Left cardiac atrium (tissue), 4 donors: ENCODE results near the gene MEF2A. TPM values are rescaled to one million over a fixed set of nuclear protein-coding genes. Genes with fewer than 3 reads are reported as not detected.
"Not testable (repeated sequence)": the region's sequence is repeated elsewhere in the genome, so short reads cannot be mapped to it uniquely, and the experiment has no call there.

Source experiments
- ATAC-seq, 2 donors: fragments of 200-7000 bp; cut with Tn5 transposase; one replicate each; pipeline ENCODE4 v1.9.1; 2020; ENCODE audit warnings: mild to moderate bottlenecking in 2 of 2, moderate library complexity in 2 of 2
- DNase-seq: peaks from one replicate; pipeline ENCODE4 v3.0.0-alpha.2; 2020
- intact Hi-C, 2 donors: fragments of 100-400 bp; cut with DNase I; formaldehyde crosslinking; loops; one replicate each; pipeline versions ENCODE4 v1.14.1 to v1.15.1; 2022 to 2023
- total RNA-seq, 2 donors: library from RNA; stranded (reverse); fragmentation: NEBNext Ultra II Directional; extraction: Animal tissue kit (Norgen Biotek cat#: 25700); gene quantifications; one replicate each; pipeline ENCODE4 v1.2.1, GENCODE V29; 2021
- donor health status: DM: no; HTN: yes; CAD: no.
- donor health status: DM: no; HTN: yes; CAD: no; lungs with severe emphysema.
- donor health status: DM: yes; HTN: yes; CAD: no.
- donor health status: Dilated cardiomyopathy.

MEF2A gene
- total RNA-seq, 2 donors from 2014 or later: 96.0 to 145 TPM

GRCh38 chr15:99631255-99631654 is 65.5 kb downstream of the MEF2A start:
- peak; percentile 62 to 65 for ATAC-seq
- intact Hi-C loops: no loop called here
- no peak for DNase-seq

GRCh38 chr15:99632521-99632920 is 66.7 kb downstream of the MEF2A start:
- DNase-seq (no peak), ATAC-seq (no peak)

GRCh38 chr15:99633655-99634054 is 67.9 kb downstream of the MEF2A start:
- ATAC-seq (no peak), DNase-seq (no peak)
- intact Hi-C loops: no loop called here

More at GRCh38 chr15:99632521-99632920, 66.7 kb downstream of the MEF2A start:
- intact Hi-C loops: no loop called here

- ATAC-seq (peak; percentile 40 to 60), DNase-seq (no peak)
- intact Hi-C loops: no loop called here
These were observed 68.8 kb downstream of the MEF2A start for GRCh38 chr15:99634576-99634975.

- DNase-seq (no peak), ATAC-seq (no peak)
- intact Hi-C loops: no loop called here
These were observed 69.4 kb downstream of the MEF2A start for GRCh38 chr15:99635145-99635544.

- DNase-seq (no peak), ATAC-seq (no peak)
- intact Hi-C loops: no loop called here
These were observed 70.0 kb downstream of the MEF2A start for GRCh38 chr15:99635794-99636193.

GRCh38 chr15:99644913-99645542 is 79.2 kb downstream of the MEF2A start:
- no peak for DNase-seq
- ATAC-seq: peak in 1 of 2 donors; percentile 52
- intact Hi-C loops: no loop called here

GRCh38 chr15:99645543-99645935 is 79.8 kb downstream of the MEF2A start:
- intact Hi-C loops: no loop called here
- DNase-seq (no peak), ATAC-seq (no peak)

GRCh38 chr15:99645951-99646350 is 80.2 kb downstream of the MEF2A start:
- intact Hi-C loops: no loop called here
- no peak for DNase-seq
- ATAC-seq: no peak

- DNase-seq: no peak
- intact Hi-C loops: no loop called here
- ATAC-seq: peak in 1 of 2 donors; percentile 72
These were observed 85.4 kb downstream of the MEF2A start for GRCh38 chr15:99651023-99651807.

- no peak for DNase-seq
- no peak for ATAC-seq
- intact Hi-C loops: no loop called here
These were observed 90.4 kb downstream of the MEF2A start for GRCh38 chr15:99656205-99656604.

GRCh38 chr15:99657996-99658395 is 92.2 kb downstream of the MEF2A start:
- ATAC-seq (no peak), DNase-seq (no peak)
- intact Hi-C loops: no loop called here

- intact Hi-C loops: no loop called here
- DNase-seq (no peak), ATAC-seq (no peak)
These were observed 97.1 kb downstream of the MEF2A start for GRCh38 chr15:99662903-99663302.

- ATAC-seq, DNase-seq, intact Hi-C loops: not testable (repeated sequence)
These were observed 100.3 kb downstream of the MEF2A start for GRCh38 chr15:99666073-99666472.

- no peak for DNase-seq
- intact Hi-C loops: no loop called here
- peak in 1 of 2 donors; percentile 49 for ATAC-seq
These were observed 102.9 kb downstream of the MEF2A start for GRCh38 chr15:99668533-99669182.

GRCh38 chr15:99669250-99669649 is 103.5 kb downstream of the MEF2A start:
- intact Hi-C loops: no loop called here
- no peak for DNase-seq
- ATAC-seq: peak; percentile 71

- no peak for ATAC-seq
- intact Hi-C loops: no loop called here
- no peak for DNase-seq
These were observed 106.3 kb downstream of the MEF2A start for GRCh38 chr15:99671926-99672635.

- ATAC-seq (no peak), DNase-seq (no peak)
- intact Hi-C loops: no loop called here
These were observed 107.3 kb downstream of the MEF2A start for GRCh38 chr15:99673111-99673510.

GRCh38 chr15:99674279-99674678 is 108.5 kb downstream of the MEF2A start:
- intact Hi-C loops: no loop called here
- DNase-seq (no peak), ATAC-seq (peak; percentile 19 to 34)
